HG03196 (cell line): ENCODE data around the gene NFIA.

Experiments
- ATAC-seq: cut with Tn5 transposase; IDR thresholded peaks from one replicate; pipeline ENCODE4 v1.9.1; 2021; ENCODE audit not compliant: unreplicated experiment

NFIA gene

DNA sequence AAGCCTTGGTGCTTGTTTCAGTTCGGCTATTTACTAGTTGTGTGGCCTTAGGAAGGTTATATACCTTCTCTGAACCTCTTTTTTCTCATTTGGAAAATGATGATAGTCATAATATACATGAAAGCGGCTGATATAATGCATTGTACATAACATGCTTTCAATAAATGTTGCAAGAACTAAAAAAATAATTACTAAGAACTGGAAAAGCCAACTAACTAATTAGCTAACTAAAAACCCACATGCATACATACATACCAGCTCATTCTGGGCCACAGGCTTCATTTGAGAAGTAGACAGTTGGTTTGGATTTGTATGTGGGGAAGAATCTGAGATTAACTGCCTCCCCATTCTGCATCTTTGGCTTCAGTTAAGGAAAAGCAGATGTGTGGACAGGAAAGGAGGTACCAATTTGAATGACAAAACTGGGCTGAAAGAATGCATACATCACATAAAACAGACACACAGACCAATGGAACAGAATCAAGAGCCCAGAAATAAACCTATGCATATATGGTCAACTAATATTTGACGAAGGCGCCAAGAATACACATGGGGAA lies 424.7 kb downstream of the NFIA start:
- ATAC-seq: no peak
